Neural progenitor cell (in vitro differentiated cells): ENCODE data around the gene SPRING1. TPM values are rescaled to one million over a fixed set of nuclear protein-coding genes. Genes with fewer than 3 reads are reported as not detected.
"Not testable (repeated sequence)": the region's sequence is repeated elsewhere in the genome, so short reads cannot be mapped to it uniquely, and the experiment has no call there.

Experiments used
- DNase-seq: peaks from one replicate; pipeline ENCODE4 v3.0.0-alpha.2; 2016; ENCODE audit warnings: low spot score
- H2AFZ ChIP-seq: fragments of 200-600 bp; sonication (generic); replicated peaks from 2 replicates; pipeline ENCODE4 v1.6.1; 2016; ENCODE audit warnings: antibody characterized with exemption
- H3F3A ChIP-seq: fragments of 200-600 bp; sonication (generic); 2 replicates; pipeline ENCODE4 v1.6.1; 2016; ENCODE audit warnings: antibody characterized with exemption, low read depth
- H3K27ac ChIP-seq: fragments of 200-600 bp; sonication (generic); 2 replicates; pipeline ENCODE4 v1.5.1; 2016; ENCODE audit warnings: mild to moderate bottlenecking
- H3K27me3 ChIP-seq: fragments of 200-600 bp; sonication (generic); 2 replicates; pipeline ENCODE4 v1.6.1; 2016; ENCODE audit warnings: mild to moderate bottlenecking, moderate library complexity
- H3K36me3 ChIP-seq: fragments of 200-600 bp; sonication (generic); 2 replicates; pipeline ENCODE4 v1.5.1; 2016
- H3K4me1 ChIP-seq: fragments of 200-600 bp; sonication (generic); 2 replicates; pipeline ENCODE4 v1.6.1; 2016; ENCODE audit warnings: mixed run types
- H3K4me2 ChIP-seq: fragments of 200-600 bp; sonication (generic); 2 replicates; pipeline ENCODE4 v1.6.1; 2016
- H3K4me3 ChIP-seq: fragments of 200-600 bp; sonication (generic); 2 replicates; pipeline ENCODE4 v1.5.1; 2016
- H3K79me2 ChIP-seq: fragments of 200-600 bp; sonication (generic); 2 replicates; pipeline ENCODE4 v1.6.1; 2016; ENCODE audit warnings: low read depth
- H3K9ac ChIP-seq: fragments of 200-600 bp; sonication (generic); 2 replicates; pipeline ENCODE4 v1.6.1; 2016
- H3K9me3 ChIP-seq: fragments of 200-600 bp; sonication (generic); 2 replicates; pipeline ENCODE4 v1.5.1; 2016; ENCODE audit warnings: low read depth
- H4K20me1 ChIP-seq: fragments of 200-600 bp; sonication (generic); 2 replicates; pipeline ENCODE4 v1.6.1; 2016; ENCODE audit warnings: low read depth
- H3K27ac Mint-ChIP-seq: 3 replicates; pipeline ENCODE4 v1.8.0; 2021; ENCODE audit warnings: mixed read lengths
- H3K27me3 Mint-ChIP-seq: 2 replicates; pipeline ENCODE4 v1.8.0; 2022; ENCODE audit warnings: low read depth, mild to moderate bottlenecking, inconsistent platforms, moderate library complexity, mixed read lengths; ENCODE audit not compliant: insufficient read depth
- H3K36me3 Mint-ChIP-seq: 3 replicates; pipeline ENCODE4 v1.8.0; 2021; ENCODE audit warnings: mixed read lengths
- H3K4me1 Mint-ChIP-seq: 3 replicates; pipeline ENCODE4 v1.8.0; 2021; ENCODE audit warnings: mixed read lengths
- H3K4me3 Mint-ChIP-seq: 3 replicates; pipeline ENCODE4 v1.8.0; 2021; ENCODE audit warnings: mild to moderate bottlenecking, moderate library complexity, mixed read lengths
- H3K9me3 Mint-ChIP-seq: 3 replicates; pipeline ENCODE4 v1.8.0; 2020; ENCODE audit warnings: mixed read lengths
- EZH2 ChIP-seq: fragments of 200-600 bp; sonication (generic); IDR thresholded peaks from 2 replicates; pipeline ENCODE4 v1.6.1; 2017; ENCODE audit warnings: antibody characterized with exemption, mild to moderate bottlenecking, moderate library complexity
- EZH2phosphoT487 ChIP-seq: fragments of 200-600 bp; sonication (generic); IDR thresholded peaks from 2 replicates; pipeline ENCODE4 v1.6.1; 2017; ENCODE audit warnings: antibody characterized with exemption
- total RNA-seq: library from RNA; depleted of rRNA; stranded (reverse); fragments of >200 nt; gene quantifications from 2 replicates; pipeline ENCODE4 v1.2.3, GENCODE V29; 2015; ENCODE audit warnings: low replicate concordance
- TF ChIP-seq, protein P1 (sequence below): fragments of 200-600 bp; sonication (generic); IDR thresholded peaks from 2 replicates; pipeline ENCODE4 v1.5.1; 2017; ENCODE audit warnings: antibody characterized with exemption, mild to moderate bottlenecking

The SPRING1 gene
- total RNA-seq, 1 donor from 2014 or later: 40.4 TPM

- H3K36me3 Mint-ChIP-seq: peaks cover 37% of the 10 kb centered on the region
- no peak for DNase-seq
Observed at GRCh38 chr12:116759783-116760621, 22.1 kb upstream of the SPRING1 start.

DNA sequence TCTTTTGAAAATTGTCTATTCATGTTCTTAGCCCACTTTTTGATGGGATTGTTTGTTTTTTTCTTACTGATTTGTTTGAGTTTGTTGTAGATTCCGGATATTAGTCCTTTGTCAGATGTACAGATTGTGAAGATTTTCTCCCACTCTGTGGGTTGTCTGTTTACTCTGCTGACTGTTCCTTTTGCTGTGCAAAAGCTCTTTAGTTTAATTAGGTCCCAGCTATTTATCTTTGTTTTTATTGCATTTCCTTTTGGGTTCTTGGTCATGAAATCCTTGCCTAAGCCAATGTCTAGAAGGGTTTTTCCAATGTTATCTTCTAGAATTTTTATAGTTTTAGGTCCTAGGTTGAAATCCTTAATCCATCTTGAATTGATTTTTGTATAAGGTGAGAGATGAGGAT lies 16.9 kb upstream of the SPRING1 start:
- H3K4me2 ChIP-seq, H3K4me1 Mint-ChIP-seq, H3K27ac ChIP-seq, H2AFZ ChIP-seq, H3K9me3 ChIP-seq, H3K27me3 ChIP-seq, H3K27me3 Mint-ChIP-seq, DNase-seq, H3K79me2 ChIP-seq, H3K4me3 Mint-ChIP-seq, H3F3A ChIP-seq, H3K4me3 ChIP-seq, H3K4me1 ChIP-seq, H3K9ac ChIP-seq, H3K9me3 Mint-ChIP-seq, H3K27ac Mint-ChIP-seq, H3K36me3 ChIP-seq, H4K20me1 ChIP-seq: not testable (repeated sequence)
- H3K36me3 Mint-ChIP-seq: peaks cover 45% of the 10 kb centered on the region

More at GRCh38 chr12:116759783-116760621, 22.1 kb upstream of the SPRING1 start:
- Mint-ChIP-seq H3K27me3 (no peaks in the 10 kb centered on the region), H3K9me3 (no peaks in the 10 kb centered on the region), H3K4me1 (no peaks in the 10 kb centered on the region), H3K27ac (peak overlapping the region; percentile 36), H3K4me3 (no peak overlapping the region)
- Histone ChIP-seq H3F3A (no peaks in the 10 kb centered on the region), H3K36me3 (peaks cover 3% of the 10 kb centered on the region), H3K79me2 (peaks cover 8% of the 10 kb centered on the region), H4K20me1 (no peaks in the 10 kb centered on the region), H3K9me3 (no peaks in the 10 kb centered on the region), H3K27me3 (no peaks in the 10 kb centered on the region), H3K4me2 (peak overlapping the region; percentile 27), H3K4me1 (no peaks in the 10 kb centered on the region), H3K4me3 (no peak overlapping the region), H3K27ac (no peak overlapping the region), H2AFZ (no peak overlapping the region), H3K9ac (no peak overlapping the region)
- no peak for TF ChIP-seq EZH2phosphoT487
- TF ChIP-seq, protein P1, sequence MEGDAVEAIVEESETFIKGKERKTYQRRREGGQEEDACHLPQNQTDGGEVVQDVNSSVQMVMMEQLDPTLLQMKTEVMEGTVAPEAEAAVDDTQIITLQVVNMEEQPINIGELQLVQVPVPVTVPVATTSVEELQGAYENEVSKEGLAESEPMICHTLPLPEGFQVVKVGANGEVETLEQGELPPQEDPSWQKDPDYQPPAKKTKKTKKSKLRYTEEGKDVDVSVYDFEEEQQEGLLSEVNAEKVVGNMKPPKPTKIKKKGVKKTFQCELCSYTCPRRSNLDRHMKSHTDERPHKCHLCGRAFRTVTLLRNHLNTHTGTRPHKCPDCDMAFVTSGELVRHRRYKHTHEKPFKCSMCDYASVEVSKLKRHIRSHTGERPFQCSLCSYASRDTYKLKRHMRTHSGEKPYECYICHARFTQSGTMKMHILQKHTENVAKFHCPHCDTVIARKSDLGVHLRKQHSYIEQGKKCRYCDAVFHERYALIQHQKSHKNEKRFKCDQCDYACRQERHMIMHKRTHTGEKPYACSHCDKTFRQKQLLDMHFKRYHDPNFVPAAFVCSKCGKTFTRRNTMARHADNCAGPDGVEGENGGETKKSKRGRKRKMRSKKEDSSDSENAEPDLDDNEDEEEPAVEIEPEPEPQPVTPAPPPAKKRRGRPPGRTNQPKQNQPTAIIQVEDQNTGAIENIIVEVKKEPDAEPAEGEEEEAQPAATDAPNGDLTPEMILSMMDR: peak; percentile 50

DNA sequence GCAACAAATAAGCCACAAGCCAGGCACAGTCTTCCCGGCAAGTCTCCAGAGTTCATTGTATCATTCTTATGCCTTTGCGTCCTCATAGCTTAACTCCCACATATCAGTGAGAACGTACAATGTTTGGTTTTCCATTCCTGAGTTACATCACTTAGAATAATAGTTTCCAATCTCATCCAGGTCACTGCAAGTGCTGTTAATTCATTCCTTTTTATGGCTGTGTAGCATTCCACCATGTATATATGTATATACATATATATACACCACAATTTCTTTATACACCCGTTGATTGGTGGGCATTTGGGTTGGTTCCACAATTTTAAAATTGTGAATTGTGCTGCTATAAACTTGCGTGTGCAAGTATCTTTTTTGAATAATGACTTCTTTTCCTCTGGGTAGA lies 16.2 kb upstream of the SPRING1 start:
- not testable (repeated sequence) for H3K4me3 Mint-ChIP-seq, H3K27ac ChIP-seq, DNase-seq

GRCh38 chr12:116750298-116750697 lies 12.4 kb upstream of the SPRING1 start:
- no peak overlapping the region for H3K4me2 ChIP-seq
- H3K36me3 Mint-ChIP-seq: peaks cover 32% of the 10 kb centered on the region
- no peak overlapping the region for H3K4me3 ChIP-seq
- no peaks in the 10 kb centered on the region for H3K9me3 Mint-ChIP-seq
- H2AFZ ChIP-seq: no peak overlapping the region
- H3K36me3 ChIP-seq: peaks cover 4% of the 10 kb centered on the region
- H3K27ac ChIP-seq: no peak overlapping the region
- TF ChIP-seq EZH2phosphoT487 (no peak), EZH2 (no peak)
- TF ChIP-seq, protein P1: no peak
- H3K4me3 Mint-ChIP-seq: no peak overlapping the region
- no peaks in the 10 kb centered on the region for H3K79me2 ChIP-seq
- H3K4me1 Mint-ChIP-seq: no peaks in the 10 kb centered on the region
- peaks cover 2% of the 10 kb centered on the region for H3K27me3 Mint-ChIP-seq
- DNase-seq: no peak
- no peaks in the 10 kb centered on the region for H3K4me1 ChIP-seq
- no peak overlapping the region for H3K9ac ChIP-seq
- H3F3A ChIP-seq: no peaks in the 10 kb centered on the region
- H3K27me3 ChIP-seq: no peaks in the 10 kb centered on the region
- H3K27ac Mint-ChIP-seq: no peak overlapping the region
- H3K9me3 ChIP-seq: no peaks in the 10 kb centered on the region
- H4K20me1 ChIP-seq: peaks cover 9% of the 10 kb centered on the region

More for the DNA sequence above, 16.2 kb upstream of the SPRING1 start:
- not testable (repeated sequence) for H3K4me1 ChIP-seq, H3K9me3 ChIP-seq, H3K4me1 Mint-ChIP-seq, H4K20me1 ChIP-seq, H3K9ac ChIP-seq, H3K9me3 Mint-ChIP-seq, H3K36me3 ChIP-seq, H3F3A ChIP-seq, H3K27ac Mint-ChIP-seq, H3K4me3 ChIP-seq, H3K79me2 ChIP-seq, H3K4me2 ChIP-seq, H3K27me3 Mint-ChIP-seq, H2AFZ ChIP-seq, H3K27me3 ChIP-seq
- peaks cover 41% of the 10 kb centered on the region for H3K36me3 Mint-ChIP-seq
